Common myeloid progenitor, CD34-positive (primary cell): ENCODE measurements around the gene KRTAP12-1.

Experiments
- CTCF ChIA-PET: fragments of 350-600 bp; sonication (Branson Sonifier 250); formaldehyde crosslinking; loops from one replicate; lab custom pipeline; 2021; ENCODE audit warnings: antibody characterized with exemption; lab: Charles Lee
- POLR2A ChIA-PET: fragments of 350-600 bp; sonication (Branson Sonifier 250); formaldehyde crosslinking; loops from one replicate; lab custom pipeline; 2021; ENCODE audit warnings: antibody characterized with exemption; lab: Charles Lee
- DNase-seq, 3 donors: peaks; one replicate each; pipeline versions ENCODE4 v3.0.0 to v3.0.0-alpha.2; 2013
- H3K27ac ChIP-seq, 2 experiments: 1 replicate in 1 of 2; 2 replicates in 1 of 2; pipeline ENCODE4 v1.7.0; 2013; ENCODE audit warnings: inconsistent platforms in 2 of 2, low read length in 2 of 2, mild to moderate bottlenecking in 2 of 2, low read depth in 1 of 2, moderate library complexity in 1 of 2; ENCODE audit not compliant: severe bottlenecking in 2 of 2, insufficient read depth in 1 of 2, poor library complexity in 1 of 2
- H3K27me3 ChIP-seq, 5 experiments: replicated peaks in 2 of 5; 1 replicate in 3 of 5; 2 replicates in 2 of 5; pipeline versions ENCODE4 v1.6.1 to v1.7.0; 2013; ENCODE audit warnings: low read length in 4 of 5, mild to moderate bottlenecking in 2 of 5, moderate library complexity in 2 of 5, inconsistent platforms in 1 of 5; ENCODE audit not compliant: insufficient read depth in 5 of 5, control insufficient read depth in 4 of 5
- H3K36me3 ChIP-seq, 4 experiments: 1 replicate in 2 of 4; 2 replicates in 2 of 4; pipeline versions ENCODE4 v1.6.1 to v1.7.0; 2013; ENCODE audit warnings: low read length in 3 of 4, control low read depth in 1 of 4, mild to moderate bottlenecking in 1 of 4; ENCODE audit not compliant: control insufficient read depth in 4 of 4, insufficient read depth in 4 of 4
- H3K4me1 ChIP-seq, 4 experiments: 1 replicate in 3 of 4; 2 replicates in 1 of 4; pipeline versions ENCODE4 v1.6.1 to v1.7.1; 2013; ENCODE audit warnings: low read length in 3 of 4, mild to moderate bottlenecking in 3 of 4, control low read depth in 1 of 4, inconsistent platforms in 1 of 4, moderate library complexity in 1 of 4; ENCODE audit not compliant: control insufficient read depth in 4 of 4, insufficient read depth in 4 of 4; ENCODE audit errors: control extremely low read depth in 1 of 4
- H3K4me3 ChIP-seq, 7 experiments: 1 replicate in 4 of 7; 2 replicates in 3 of 7; pipeline versions ENCODE4 v1.5.1 to v1.7.0; 2013; ENCODE audit warnings: mild to moderate bottlenecking in 7 of 7, low read length in 6 of 7, moderate library complexity in 6 of 7, inconsistent platforms in 2 of 7, low read depth in 2 of 7, control low read depth in 1 of 7; ENCODE audit not compliant: insufficient read depth in 4 of 7, control insufficient read depth in 1 of 7; ENCODE audit errors: extremely low read depth in 1 of 7
- H3K9me3 ChIP-seq, 5 experiments: 1 replicate in 4 of 5; 2 replicates in 1 of 5; pipeline versions ENCODE4 v1.6.1 to v1.7.1; 2013; ENCODE audit warnings: low read length in 4 of 5, mild to moderate bottlenecking in 2 of 5, inconsistent platforms in 1 of 5, low read depth in 1 of 5, moderate library complexity in 1 of 5; ENCODE audit not compliant: control insufficient read depth in 4 of 5, insufficient read depth in 2 of 5; ENCODE audit errors: control extremely low read depth in 1 of 5
- WGBS: methylation state at CpG from one replicate; pipeline ENCODE4 v1.1.5; 2013; ENCODE audit not compliant: insufficient coverage; 5-methylcytosine and 5-hydroxymethylcytosine counted together

KRTAP12-1 gene

DNA sequence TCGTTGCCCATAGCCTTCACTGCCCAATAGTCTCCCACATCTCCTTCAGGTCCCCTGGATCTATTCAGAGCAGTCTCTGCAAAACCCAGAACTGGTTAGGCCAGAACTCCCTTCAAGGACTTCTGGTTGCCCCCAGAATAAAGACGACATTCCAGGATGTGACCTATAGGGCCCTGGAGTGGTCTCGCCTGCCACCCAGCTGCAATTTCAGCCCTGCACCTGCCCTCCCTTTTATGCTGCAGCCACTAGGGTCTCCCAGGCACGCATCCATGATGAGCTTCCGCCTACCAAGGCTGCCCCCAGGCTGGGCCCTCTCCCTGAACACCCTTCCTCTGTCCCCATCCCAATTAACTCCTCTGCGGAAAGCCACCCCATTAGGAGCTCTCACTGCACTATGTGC is 36.6 kb upstream of the KRTAP12-1 start:
- ChIA-PET POLR2A (no interaction called here), CTCF (no interaction called here)
- Histone ChIP-seq H3K4me1 (peaks cover 0 to 7% (median 3%) of the 10 kb centered on the region in 4 experiments), H3K27me3 (peaks cover 25 to 92% (median 42%) of the 10 kb centered on the region in 5 experiments), H3K36me3 (no peaks in the 10 kb centered on the region), H3K4me3 (no peak overlapping the region), H3K27ac (no peak overlapping the region), H3K9me3 (peaks cover 2 to 11% (median 3%) of the 10 kb centered on the region in 5 experiments)
- DNase-seq, result no peak
- WGBS, result 49% methylated on average over 5 of the region's 6 CpGs

DNA sequence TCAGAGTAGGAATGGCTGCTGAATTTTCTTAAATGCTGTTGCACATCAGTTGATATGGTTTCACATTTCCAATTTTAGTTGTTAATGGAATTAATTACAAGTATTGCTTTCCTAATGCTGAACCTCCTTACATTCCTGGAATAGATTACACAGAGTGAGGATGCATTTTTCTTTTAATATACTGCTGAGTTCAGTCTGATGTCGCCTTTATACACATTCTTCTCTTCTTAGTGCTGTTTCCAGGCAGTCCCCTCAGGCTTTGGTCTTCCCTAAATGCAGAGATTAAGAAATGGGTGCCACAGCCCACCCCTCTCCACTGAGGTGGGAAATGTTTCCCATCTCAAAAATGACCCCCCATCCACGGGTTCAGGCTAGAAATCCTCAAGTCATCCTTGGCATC is 36.1 kb upstream of the KRTAP12-1 start:
- CTCF ChIA-PET, result no interaction called here
- no peak overlapping the region for H3K4me3 ChIP-seq
- H3K9me3 ChIP-seq, result peaks cover 2 to 11% (median 3%) of the 10 kb centered on the region in 5 experiments
- no peak for DNase-seq
- H3K4me1 ChIP-seq, result peaks cover 0 to 2% (median 0%) of the 10 kb centered on the region in 4 experiments
- H3K36me3 ChIP-seq, result no peaks in the 10 kb centered on the region
- POLR2A ChIA-PET, result no interaction called here
- H3K27ac ChIP-seq, result no peak overlapping the region
- WGBS, result 72% methylated on average over 2 of the region's 2 CpGs
- H3K27me3 ChIP-seq, result peaks cover 28 to 92% (median 42%) of the 10 kb centered on the region in 5 experiments

DNA sequence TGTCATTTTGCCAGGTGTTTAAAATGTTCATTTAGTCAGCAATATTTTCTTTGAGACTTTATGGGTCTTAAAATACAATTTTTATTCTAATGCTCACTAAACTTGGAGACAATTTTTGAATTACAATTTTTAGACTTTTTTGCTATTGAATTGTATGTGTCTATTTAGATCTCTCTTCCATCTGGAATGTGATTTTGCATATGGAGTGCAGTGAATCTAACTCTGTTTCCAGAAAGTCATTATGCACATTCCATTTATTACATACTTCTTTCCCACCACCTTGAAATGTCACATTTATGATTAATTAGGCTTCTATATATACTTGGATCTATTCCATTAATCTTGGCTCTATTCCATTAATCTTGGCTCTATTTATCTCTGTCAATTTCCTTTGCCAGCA is 35.0 kb upstream of the KRTAP12-1 start:
- POLR2A ChIA-PET, result no interaction called here
- H3K4me1 ChIP-seq, result no peaks in the 10 kb centered on the region
- H3K27ac ChIP-seq, result no peak overlapping the region
- peaks cover 33 to 94% (median 47%) of the 10 kb centered on the region in 5 experiments for H3K27me3 ChIP-seq
- CTCF ChIA-PET, result no interaction called here
- no peak for DNase-seq
- no peak overlapping the region for H3K4me3 ChIP-seq
- H3K36me3 ChIP-seq, result no peaks in the 10 kb centered on the region
- H3K9me3 ChIP-seq, result peaks cover 2 to 11% (median 3%) of the 10 kb centered on the region in 5 experiments

DNA sequence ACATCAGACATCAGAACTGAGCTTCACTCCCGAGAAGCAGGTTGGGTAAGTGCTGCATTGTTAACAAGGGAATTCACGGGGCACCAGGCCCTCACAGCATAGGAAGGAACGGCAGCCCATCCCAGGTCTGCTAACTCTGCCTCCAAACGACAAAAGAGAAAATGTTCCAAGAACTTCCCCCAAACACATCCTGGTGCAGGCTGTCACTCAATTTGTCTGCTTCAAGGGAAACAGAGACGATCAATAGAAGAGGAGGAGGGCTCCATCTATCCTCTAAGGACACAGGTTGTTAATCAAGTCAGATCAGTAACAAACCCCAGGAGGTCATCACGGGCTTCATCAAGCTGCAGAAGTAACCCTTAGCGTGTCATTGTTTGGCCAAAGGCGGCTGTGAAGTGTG is 32.9 kb upstream of the KRTAP12-1 start:
- 7% methylated on average over 3 of the region's 8 CpGs for WGBS
- POLR2A ChIA-PET, result no interaction called here

DNA sequence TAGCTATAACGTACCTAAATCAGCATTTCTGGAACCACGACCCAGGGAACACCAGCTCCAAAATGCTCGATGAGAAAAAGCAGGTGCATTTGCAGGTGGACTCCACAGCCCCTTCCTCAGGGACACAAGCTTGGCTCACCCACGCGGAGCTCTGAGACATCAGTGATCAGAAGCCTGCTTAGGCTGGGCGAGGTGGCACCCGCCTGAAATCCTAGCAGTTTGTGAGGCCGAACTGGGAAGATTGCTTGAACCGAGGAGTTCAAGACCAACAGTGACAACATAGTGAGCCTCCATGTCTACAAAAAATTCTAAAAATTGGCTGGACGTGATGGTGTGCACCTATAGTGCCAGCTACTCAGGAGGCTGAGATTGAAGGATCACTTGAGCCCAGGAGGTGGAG is 31.9 kb upstream of the KRTAP12-1 start:
- Histone ChIP-seq H3K27me3 (peaks cover 29 to 94% (median 63%) of the 10 kb centered on the region in 5 experiments), H3K36me3 (no peaks in the 10 kb centered on the region), H3K4me1 (peaks cover 0 to 8% (median 3%) of the 10 kb centered on the region in 4 experiments), H3K27ac (no peak overlapping the region), H3K4me3 (no peak overlapping the region), H3K9me3 (peaks cover 0 to 9% (median 3%) of the 10 kb centered on the region in 5 experiments)
- WGBS, result 90% methylated on average over 9 of the region's 10 CpGs
- ChIA-PET CTCF (no interaction called here), POLR2A (no interaction called here)
- no peak for DNase-seq

More for the DNA sequence above, 32.9 kb upstream of the KRTAP12-1 start:
- Histone ChIP-seq H3K36me3 (no peaks in the 10 kb centered on the region), H3K27ac (no peak overlapping the region), H3K9me3 (peaks cover 2 to 9% (median 3%) of the 10 kb centered on the region in 5 experiments), H3K4me3 (no peak overlapping the region), H3K4me1 (peaks cover 0 to 4% (median under 1%) of the 10 kb centered on the region in 4 experiments), H3K27me3 (peaks cover 33 to 94% (median 56%) of the 10 kb centered on the region in 5 experiments)
- no peak for DNase-seq
- CTCF ChIA-PET, result no interaction called here

DNA sequence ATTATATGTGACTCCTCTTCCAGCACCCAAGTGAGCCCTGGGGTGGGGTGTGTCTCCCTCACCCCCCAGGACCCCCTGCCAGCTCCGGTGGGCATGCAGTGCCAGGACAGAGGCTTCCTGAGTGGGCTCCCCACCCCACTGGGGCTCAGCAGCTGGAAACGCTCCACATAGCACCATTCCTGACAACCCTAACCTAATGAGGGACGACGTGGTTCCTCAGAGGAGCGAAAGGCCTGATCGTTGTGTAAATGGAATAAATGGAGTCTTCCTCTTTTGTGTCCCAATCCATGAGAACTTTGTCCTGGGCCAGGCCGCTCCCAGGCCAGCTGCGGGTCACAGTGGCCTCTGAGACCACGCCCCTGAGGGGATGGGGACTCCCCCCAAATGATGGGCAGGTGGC is 31.2 kb upstream of the KRTAP12-1 start:
- Histone ChIP-seq H3K36me3 (no peaks in the 10 kb centered on the region), H3K9me3 (peaks cover 0 to 9% (median 3%) of the 10 kb centered on the region in 5 experiments), H3K27ac (no peak overlapping the region), H3K27me3 (peaks cover 24 to 94% (median 64%) of the 10 kb centered on the region in 5 experiments), H3K4me1 (peaks cover 0 to 8% (median 3%) of the 10 kb centered on the region in 4 experiments), H3K4me3 (no peak overlapping the region)
- WGBS, result 83% methylated on average over 3 of the region's 9 CpGs
- DNase-seq, result no peak
- ChIA-PET CTCF (no interaction called here), POLR2A (no interaction called here)

DNA sequence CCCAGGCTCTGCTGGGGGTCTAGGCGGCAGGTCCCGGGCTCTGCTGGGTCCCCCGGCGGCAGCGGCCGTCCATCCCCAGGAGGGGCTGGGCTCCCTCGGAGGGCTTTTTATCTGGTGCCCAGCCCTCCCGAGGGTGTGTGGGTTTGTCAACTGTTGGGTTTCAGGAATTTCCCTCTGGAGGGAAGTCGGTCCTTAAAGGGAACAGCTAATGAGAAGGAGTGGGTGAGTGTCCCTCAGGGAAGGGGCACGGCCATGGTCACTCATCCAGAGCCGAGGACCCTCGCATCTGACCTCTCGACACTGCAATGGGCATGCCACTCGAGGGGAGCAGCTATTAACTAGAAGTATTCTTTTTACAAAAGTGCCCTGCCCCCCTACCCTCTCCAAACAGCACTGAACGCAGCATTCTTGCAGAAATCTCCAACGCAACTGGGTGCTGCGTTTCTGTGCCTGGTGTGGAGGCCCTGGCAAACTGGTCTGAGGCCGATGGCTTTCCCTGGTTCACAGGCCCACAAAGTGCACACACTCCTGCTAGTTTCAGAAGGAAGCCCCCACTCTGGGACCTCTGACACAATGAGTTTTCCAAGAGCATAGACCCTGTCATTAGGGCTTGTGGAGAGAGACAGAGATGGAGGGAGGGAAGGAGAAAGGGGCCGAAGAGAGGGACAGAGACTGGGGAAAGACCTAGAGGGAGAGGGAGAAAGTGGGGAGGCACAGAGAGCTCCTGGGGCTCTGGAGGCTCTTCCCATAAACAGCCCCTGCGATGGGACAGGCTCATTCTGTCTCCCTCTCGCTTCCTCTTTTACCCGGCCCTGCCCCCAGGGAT is 30.5 kb upstream of the KRTAP12-1 start:
- 3% methylated on average over 16 of the region's 22 CpGs for WGBS
- ChIA-PET CTCF (no interaction called here), POLR2A (no interaction called here)
- no peak overlapping the region for H3K27ac ChIP-seq
- H3K9me3 ChIP-seq, result peaks cover 0 to 9% (median 3%) of the 10 kb centered on the region in 5 experiments
- H3K27me3 ChIP-seq, result peaks cover 20 to 98% (median 67%) of the 10 kb centered on the region in 5 experiments
- H3K36me3 ChIP-seq, result no peaks in the 10 kb centered on the region
- H3K4me1 ChIP-seq, result peaks cover 0 to 8% (median 3%) of the 10 kb centered on the region in 4 experiments
- no peak for DNase-seq
- no peak overlapping the region for H3K4me3 ChIP-seq
